HG02970 (cell line): Measurements from ENCODE around the gene LRIG3.
"Not testable (repeated sequence)": the region's sequence is repeated elsewhere in the genome, so short reads cannot be mapped to it uniquely, and the experiment has no call there.

Experiments used
- ATAC-seq: cut with Tn5 transposase; IDR thresholded peaks from one replicate; pipeline ENCODE4 v1.9.1; 2021; ENCODE audit warnings: mild to moderate bottlenecking, moderate library complexity, moderate number of reproducible peaks; ENCODE audit not compliant: unreplicated experiment, low FRiP score

The LRIG3 gene

GRCh38 chr12:58907391-58907790 lies 12.9 kb downstream of the LRIG3 start:
- no peak for ATAC-seq

- ATAC-seq: no peak
Measured at GRCh38 chr12:58906917-58907316, 13.4 kb downstream of the LRIG3 start.

- no peak for ATAC-seq
Measured at GRCh38 chr12:58905422-58905821, 14.9 kb downstream of the LRIG3 start.

GRCh38 chr12:58902726-58903125 lies 17.6 kb downstream of the LRIG3 start:
- ATAC-seq: not testable (repeated sequence)

GRCh38 chr12:58901664-58902063 lies 18.6 kb downstream of the LRIG3 start:
- no peak for ATAC-seq

- no peak for ATAC-seq
Measured at GRCh38 chr12:58897969-58898368, 22.3 kb downstream of the LRIG3 start.

- no peak for ATAC-seq
Measured at GRCh38 chr12:58896278-58896677, 24.0 kb downstream of the LRIG3 start.

GRCh38 chr12:58895053-58895452 lies 25.3 kb downstream of the LRIG3 start:
- no peak for ATAC-seq

- no peak for ATAC-seq
Measured at GRCh38 chr12:58894040-58894439, 26.3 kb downstream of the LRIG3 start.

GRCh38 chr12:58893495-58893894 lies 26.8 kb downstream of the LRIG3 start:
- ATAC-seq: no peak

GRCh38 chr12:58889557-58889956 lies 30.7 kb downstream of the LRIG3 start:
- no peak for ATAC-seq

GRCh38 chr12:58888131-58888783 lies 32.0 kb downstream of the LRIG3 start:
- ATAC-seq: no peak

- ATAC-seq: no peak
Measured at GRCh38 chr12:58887068-58887467, 33.2 kb downstream of the LRIG3 start.

- ATAC-seq: no peak
Measured at GRCh38 chr12:58886474-58886873, 33.8 kb downstream of the LRIG3 start.

- no peak for ATAC-seq
Measured at GRCh38 chr12:58884916-58885315, 35.4 kb downstream of the LRIG3 start.

- no peak for ATAC-seq
Measured at GRCh38 chr12:58883576-58884334, 36.5 kb downstream of the LRIG3 start.

GRCh38 chr12:58882826-58883225 lies 37.5 kb downstream of the LRIG3 start:
- ATAC-seq: no peak

GRCh38 chr12:58881816-58882215 lies 38.5 kb downstream of the LRIG3 start:
- no peak for ATAC-seq

- no peak for ATAC-seq
Measured at GRCh38 chr12:58880639-58881038, 39.7 kb downstream of the LRIG3 start.

GRCh38 chr12:58877243-58877743 lies 43.0 kb downstream of the LRIG3 start:
- no peak for ATAC-seq

GRCh38 chr12:58873496-58873895 lies 46.8 kb downstream of the LRIG3 start:
- ATAC-seq: no peak

GRCh38 chr12:58871556-58871955 lies 48.7 kb downstream of the LRIG3 start:
- no peak for ATAC-seq
